HUDEP-2 (cell line): Measurements from ENCODE around the gene TOR3A.

Experiments
- DNase-seq, 76 experiments: peaks; one replicate each; lab custom pipeline; 2025; ENCODE audit not compliant: unreplicated experiment in 76 of 76; lab: John Stamatoyannopoulos, UW

Gene TOR3A

GRCh38 chr1:179142889-179143299, 61.0 kb downstream of the TOR3A start:
- DNase-seq = peak in 3 of 76 experiments; percentile 2 to 20 (median 15)

- no peak for DNase-seq
Measured at GRCh38 chr1:179143322-179143721, 61.5 kb downstream of the TOR3A start.

- no peak for DNase-seq
Measured at GRCh38 chr1:179144626-179145025, 62.8 kb downstream of the TOR3A start.

GRCh38 chr1:179145521-179145920, 63.7 kb downstream of the TOR3A start:
- DNase-seq = no peak
